Neuronal stem cell (in vitro differentiated cells): Measurements from ENCODE around the gene CHTF18.

Experiments used
- DNase-seq: peaks from one replicate; pipeline ENCODE4 v3.0.0-alpha.2; 2013; ENCODE audit warnings: low spot score
- H2AFZ ChIP-seq: one replicate; pipeline ENCODE4 v1.6.1; 2013; ENCODE audit warnings: mild to moderate bottlenecking, low read length, inconsistent platforms
- H2AK5ac ChIP-seq: 2 replicates; pipeline ENCODE4 v1.6.1; 2013; ENCODE audit warnings: low read depth, mild to moderate bottlenecking, inconsistent platforms, low read length, moderate library complexity, mixed read lengths
- H2BK120ac ChIP-seq: 2 replicates; pipeline ENCODE4 v1.6.1; 2013; ENCODE audit warnings: low read depth, mild to moderate bottlenecking, inconsistent platforms, low read length, moderate library complexity, mixed read lengths
- H2BK12ac ChIP-seq: one replicate; pipeline ENCODE4 v1.6.1; 2013; ENCODE audit warnings: low read length, inconsistent platforms
- H2BK15ac ChIP-seq: 2 replicates; pipeline ENCODE4 v1.6.1; 2013; ENCODE audit warnings: mild to moderate bottlenecking, low read length, inconsistent platforms, mixed read lengths
- H2BK5ac ChIP-seq: one replicate; pipeline ENCODE4 v1.6.1; 2013; ENCODE audit warnings: inconsistent platforms, mild to moderate bottlenecking, low read length, moderate library complexity
- H3K14ac ChIP-seq: one replicate; pipeline ENCODE4 v1.6.1; 2013; ENCODE audit warnings: low read length, inconsistent platforms
- H3K18ac ChIP-seq: 2 replicates; pipeline ENCODE4 v1.6.1; 2013; ENCODE audit warnings: low read length, inconsistent platforms
- H3K23ac ChIP-seq: 2 replicates; pipeline ENCODE4 v1.6.1; 2013; ENCODE audit warnings: low read depth, mild to moderate bottlenecking, mixed read lengths, low read length, inconsistent platforms; ENCODE audit not compliant: poor library complexity
- H3K27ac ChIP-seq: replicated peaks from 3 replicates; pipeline ENCODE4 v1.5.1; 2013; ENCODE audit warnings: low read length, inconsistent platforms
- H3K27me3 ChIP-seq, 3 experiments: 2 replicates each; pipeline ENCODE4 v1.6.1; 2013; ENCODE audit warnings: low read length in 3 of 3, mild to moderate bottlenecking in 2 of 3, inconsistent platforms in 1 of 3, low read depth in 1 of 3, mixed read lengths in 1 of 3, moderate library complexity in 1 of 3; ENCODE audit not compliant: control insufficient read depth in 3 of 3, insufficient read depth in 3 of 3
- H3K36me3 ChIP-seq, 2 donors: replicated peaks in 1 of 2; 2 replicates each; pipeline ENCODE4 v1.6.1; 2013; ENCODE audit warnings: low read length in 2 of 2; ENCODE audit not compliant: control insufficient read depth in 2 of 2, insufficient read depth in 2 of 2
- H3K4ac ChIP-seq: 2 replicates; pipeline ENCODE4 v1.6.1; 2013; ENCODE audit warnings: inconsistent platforms, mild to moderate bottlenecking, low read length, moderate library complexity
- H3K4me1 ChIP-seq, 2 donors: 1 replicate in 1 of 2; 2 replicates in 1 of 2; pipeline ENCODE4 v1.6.1; 2013; ENCODE audit warnings: low read length in 2 of 2, low read depth in 1 of 2; ENCODE audit not compliant: control insufficient read depth in 2 of 2, insufficient read depth in 1 of 2
- H3K4me2 ChIP-seq: one replicate; pipeline ENCODE4 v1.6.1; 2013; ENCODE audit warnings: mild to moderate bottlenecking, low read length, inconsistent platforms; ENCODE audit not compliant: insufficient read depth, poor library complexity, severe bottlenecking
- H3K4me3 ChIP-seq, 2 donors: 2 replicates each; pipeline ENCODE4 v1.5.1; 2013; ENCODE audit warnings: low read length in 2 of 2, mild to moderate bottlenecking in 2 of 2, inconsistent platforms in 1 of 2, moderate library complexity in 1 of 2
- H3K79me1 ChIP-seq: one replicate; pipeline ENCODE4 v1.6.1; 2013; ENCODE audit warnings: low read depth, mild to moderate bottlenecking, inconsistent platforms, low read length, moderate library complexity
- H3K9ac ChIP-seq: one replicate; pipeline ENCODE4 v1.6.1; 2013; ENCODE audit warnings: mild to moderate bottlenecking, low read depth, low read length, inconsistent platforms; ENCODE audit not compliant: poor library complexity
- H3K9me3 ChIP-seq, 2 donors: replicated peaks in 1 of 2; 2 replicates each; pipeline versions ENCODE3 to v1.6.1; 2013; ENCODE audit warnings: low read length in 2 of 2, mild to moderate bottlenecking in 2 of 2, inconsistent platforms in 1 of 2, low read depth in 1 of 2, mixed read lengths in 1 of 2, moderate library complexity in 1 of 2; ENCODE audit not compliant: control insufficient read depth in 2 of 2, insufficient read depth in 1 of 2
- H4K8ac ChIP-seq: one replicate; pipeline ENCODE4 v1.6.1; 2013; ENCODE audit warnings: low read depth, mild to moderate bottlenecking, inconsistent platforms, low read length, moderate library complexity
- H4K91ac ChIP-seq: one replicate; pipeline ENCODE4 v1.6.1; 2013; ENCODE audit warnings: low read length, low read depth, mild to moderate bottlenecking, inconsistent platforms; ENCODE audit not compliant: poor library complexity
- WGBS, 2 donors: extraction: QIAGEN DNeasy Blood & Tissue Kit; methylation state at CpG; one replicate each; pipeline ENCODE4 v1.1.7; 2013; ENCODE audit warnings: missing lambda C conversion rate in 2 of 2, mixed read lengths in 1 of 2; ENCODE audit not compliant: insufficient read length in 2 of 2, insufficient replicate concordance in 1 of 2; ENCODE audit errors: extremely low coverage in 2 of 2; 5-methylcytosine and 5-hydroxymethylcytosine counted together

Gene CHTF18

GRCh38 chr16:789191-789850 is 901 bp downstream of the CHTF18 start:
- Histone ChIP-seq H3K4me3 (peak overlapping the region; percentile 64 to 99), H2BK120ac (no peak overlapping the region), H2AK5ac (peak overlapping the region; percentile 94), H3K9me3 (no peaks in the 10 kb centered on the region), H3K14ac (no peak overlapping the region), H3K4me1 (peaks cover 8 to 9% of the 10 kb centered on the region in 2 donors), H2BK12ac (no peak overlapping the region), H3K4me2 (peak overlapping the region; percentile 86), H3K27ac (no peak overlapping the region), H2AFZ (no peak overlapping the region), H2BK5ac (no peak overlapping the region), H2BK15ac (no peak overlapping the region), H3K79me1 (peaks cover 56% of the 10 kb centered on the region), H3K27me3 (no peaks in the 10 kb centered on the region), H3K9ac (peak overlapping the region; percentile 96), H4K8ac (no peak overlapping the region), H3K4ac (no peak overlapping the region), H4K91ac (no peak overlapping the region), H3K23ac (peak overlapping the region; percentile 89), H3K36me3 (peaks cover 47 to 65% of the 10 kb centered on the region in 2 donors), H3K18ac (no peak overlapping the region)
- whole genome bisulfite sequencing, 2 donors, result no CpG with 5 or more reads among the region's 33 CpGs
- DNase-seq, result no peak

- H3K18ac ChIP-seq, result no peak overlapping the region
- WGBS, 2 donors, result no CpG with 5 or more reads among the region's 17 CpGs
- no peaks in the 10 kb centered on the region for H3K9me3 ChIP-seq
- no peak for DNase-seq
- H4K8ac ChIP-seq, result no peak overlapping the region
- H2BK12ac ChIP-seq, result no peak overlapping the region
- peaks cover 51% of the 10 kb centered on the region for H3K79me1 ChIP-seq
- no peak overlapping the region for H3K27ac ChIP-seq
- no peak overlapping the region for H3K14ac ChIP-seq
- no peak overlapping the region for H4K91ac ChIP-seq
- peaks cover 44 to 69% of the 10 kb centered on the region in 2 donors for H3K36me3 ChIP-seq
- no peaks in the 10 kb centered on the region for H3K27me3 ChIP-seq
- H3K4me2 ChIP-seq, result no peak overlapping the region
- H2BK120ac ChIP-seq, result no peak overlapping the region
- H2AFZ ChIP-seq, result no peak overlapping the region
- no peak overlapping the region for H3K9ac ChIP-seq
- H3K23ac ChIP-seq, result no peak overlapping the region
- H3K4me1 ChIP-seq, result peaks cover 8 to 9% of the 10 kb centered on the region in 2 donors
- H2BK15ac ChIP-seq, result no peak overlapping the region
- peak overlapping the region in 1 of 2 donors; percentile 64 for H3K4me3 ChIP-seq
- no peak overlapping the region for H2BK5ac ChIP-seq
- H2AK5ac ChIP-seq, result no peak overlapping the region
- H3K4ac ChIP-seq, result no peak overlapping the region
Measured at GRCh38 chr16:790086-790485, 1.7 kb downstream of the CHTF18 start.

- Histone ChIP-seq H3K36me3 (peaks cover 47 to 67% of the 10 kb centered on the region in 2 donors), H3K23ac (peak overlapping the region; percentile 43), H2BK120ac (no peak overlapping the region), H4K91ac (no peak overlapping the region), H3K9ac (no peak overlapping the region), H3K27me3 (no peaks in the 10 kb centered on the region), H3K4ac (no peak overlapping the region), H2BK12ac (no peak overlapping the region), H2BK15ac (no peak overlapping the region), H3K9me3 (no peaks in the 10 kb centered on the region), H3K79me1 (peaks cover 44% of the 10 kb centered on the region), H3K4me1 (peaks cover 8 to 9% of the 10 kb centered on the region in 2 donors), H3K4me2 (no peak overlapping the region), H2AFZ (no peak overlapping the region), H3K14ac (no peak overlapping the region), H4K8ac (no peak overlapping the region), H3K18ac (no peak overlapping the region), H3K27ac (no peak overlapping the region), H2AK5ac (no peak overlapping the region), H2BK5ac (no peak overlapping the region), H3K4me3 (no peak overlapping the region)
- WGBS, 2 donors, result no CpG with 5 or more reads among the region's 23 CpGs
- DNase-seq, result no peak
Measured at GRCh38 chr16:791131-791530, 2.7 kb downstream of the CHTF18 start.

- no peak overlapping the region for H2BK5ac ChIP-seq
- WGBS, 2 donors, result no CpG with 5 or more reads among the region's 46 CpGs
- peaks cover 49 to 72% of the 10 kb centered on the region in 2 donors for H3K36me3 ChIP-seq
Measured at GRCh38 chr16:792221-792995, 4.0 kb downstream of the CHTF18 start.

More at GRCh38 chr16:792221-792995, 4.0 kb downstream of the CHTF18 start:
- Histone ChIP-seq H3K9ac (no peak overlapping the region), H4K91ac (no peak overlapping the region), H3K23ac (no peak overlapping the region), H2BK15ac (no peak overlapping the region), H2AFZ (no peak overlapping the region), H3K79me1 (peaks cover 37% of the 10 kb centered on the region), H3K14ac (no peak overlapping the region), H3K4ac (no peak overlapping the region), H4K8ac (no peak overlapping the region), H3K4me1 (peaks cover 8 to 9% of the 10 kb centered on the region in 2 donors), H3K4me2 (no peak overlapping the region), H3K27me3 (no peaks in the 10 kb centered on the region), H2AK5ac (no peak overlapping the region), H2BK12ac (no peak overlapping the region), H3K18ac (no peak overlapping the region), H3K4me3 (no peak overlapping the region), H3K27ac (no peak overlapping the region), H2BK120ac (no peak overlapping the region), H3K9me3 (no peaks in the 10 kb centered on the region)
- no peak for DNase-seq
